Measurements from ENCODE around the gene ITIH5.
A peak's percentile ranks its signal among the peaks of the same experiment; 100 is the strongest.
"Not testable (repeated sequence)": the region's sequence is repeated elsewhere in the genome, so short reads cannot be mapped to it uniquely, and the experiment has no call there.

ITIH5 gene

GRCh38 chr10:7689591-7689990, 22.8 kb upstream of the ITIH5 start:
- DNase-seq (ENCODE audit: low read depth in 2 of 2, low spot score in 1 of 2): no peak

GRCh38 chr10:7687228-7687907, 20.6 kb upstream of the ITIH5 start:
- DNase-seq (ENCODE audit: low read depth in 2 of 2, low spot score in 1 of 2): peak; percentile 20 to 47

GRCh38 chr10:7686351-7687171, 19.8 kb upstream of the ITIH5 start:
- DNase-seq (ENCODE audit: low read depth in 2 of 2, low spot score in 1 of 2): no peak

- not testable (repeated sequence) for DNase-seq (ENCODE audit: low read depth in 2 of 2, low spot score in 1 of 2)
Observed at GRCh38 chr10:7680078-7680477, 13.3 kb upstream of the ITIH5 start.

- no peak for DNase-seq (ENCODE audit: low read depth in 2 of 2, low spot score in 1 of 2)
Observed at GRCh38 chr10:7679256-7679655, 12.5 kb upstream of the ITIH5 start.

GRCh38 chr10:7672341-7673134, 5.8 kb upstream of the ITIH5 start:
- no peak for DNase-seq (ENCODE audit: low read depth in 2 of 2, low spot score in 1 of 2)

GRCh38 chr10:7670157-7670556, 3.4 kb upstream of the ITIH5 start:
- DNase-seq (ENCODE audit: low read depth in 2 of 2, low spot score in 1 of 2): no peak

GRCh38 chr10:7667262-7668141, 736 bp upstream of the ITIH5 start:
- DNase-seq (ENCODE audit: low read depth in 2 of 2, low spot score in 1 of 2): no peak

- no peak for DNase-seq (ENCODE audit: low read depth in 2 of 2, low spot score in 1 of 2)
Observed at GRCh38 chr10:7665767-7666166, 999 bp downstream of the ITIH5 start.

GRCh38 chr10:7664707-7665106, 2.1 kb downstream of the ITIH5 start:
- no peak for DNase-seq (ENCODE audit: low read depth in 2 of 2, low spot score in 1 of 2)

GRCh38 chr10:7662522-7662921, 4.2 kb downstream of the ITIH5 start:
- DNase-seq (ENCODE audit: low read depth in 2 of 2, low spot score in 1 of 2): no peak

GRCh38 chr10:7659560-7659959, 7.2 kb downstream of the ITIH5 start:
- DNase-seq (ENCODE audit: low read depth in 2 of 2, low spot score in 1 of 2): no peak

GRCh38 chr10:7657552-7657951, 9.2 kb downstream of the ITIH5 start:
- DNase-seq (ENCODE audit: low read depth in 2 of 2, low spot score in 1 of 2): no peak

- not testable (repeated sequence) for DNase-seq (ENCODE audit: low read depth in 2 of 2, low spot score in 1 of 2)
Observed at GRCh38 chr10:7657079-7657478, 9.7 kb downstream of the ITIH5 start.

GRCh38 chr10:7651853-7652470, 14.8 kb downstream of the ITIH5 start:
- DNase-seq (ENCODE audit: low read depth in 2 of 2, low spot score in 1 of 2): no peak

GRCh38 chr10:7649673-7650300, 17.0 kb downstream of the ITIH5 start:
- no peak for DNase-seq (ENCODE audit: low read depth in 2 of 2, low spot score in 1 of 2)

- DNase-seq (ENCODE audit: low read depth in 2 of 2, low spot score in 1 of 2): no peak
Observed at GRCh38 chr10:7647062-7647664, 19.6 kb downstream of the ITIH5 start.

GRCh38 chr10:7642491-7643011, 24.2 kb downstream of the ITIH5 start:
- no peak for DNase-seq (ENCODE audit: low read depth in 2 of 2, low spot score in 1 of 2)

- no peak for DNase-seq (ENCODE audit: low read depth in 2 of 2, low spot score in 1 of 2)
Observed at GRCh38 chr10:7635408-7636125, 31.2 kb downstream of the ITIH5 start.
